ENCODE data around the gene SNRNP200.
"Not testable (repeated sequence)": the region's sequence is repeated elsewhere in the genome, so short reads cannot be mapped to it uniquely, and the experiment has no call there.

SNRNP200 gene

GRCh38 chr2:96274355-96275056 is 30.8 kb downstream of the SNRNP200 start:
- no peak for DNase-seq (ENCODE audit: low spot score)

GRCh38 chr2:96273763-96274162 is 31.6 kb downstream of the SNRNP200 start:
- no peak for DNase-seq (ENCODE audit: low spot score)

- DNase-seq (ENCODE audit: low spot score) = no peak
Observed at GRCh38 chr2:96271995-96272394, 33.4 kb downstream of the SNRNP200 start.

GRCh38 chr2:96267159-96267971 is 38.0 kb downstream of the SNRNP200 start:
- DNase-seq (ENCODE audit: low spot score) = peak; percentile 27

- peak; percentile 98 for DNase-seq (ENCODE audit: low spot score)
Observed at GRCh38 chr2:96265840-96266679, 39.3 kb downstream of the SNRNP200 start, which contains the start of the genes CIAO1 and TMEM127. Gene CIAO1 (plus strand): TSS chr2:96266225. CDS start chr2:96266351, 126 bp downstream. Gene TMEM127 (minus strand): TSS chr2:96265997. CDS start chr2:96265381, 616 bp downstream.

- DNase-seq (ENCODE audit: low spot score) = peak; percentile 13
Observed at GRCh38 chr2:96265349-96265839, 40.0 kb downstream of the SNRNP200 start.

GRCh38 chr2:96264656-96265348 is 40.5 kb downstream of the SNRNP200 start:
- no peak for DNase-seq (ENCODE audit: low spot score)

- DNase-seq (ENCODE audit: low spot score) = no peak
Observed at GRCh38 chr2:96264086-96264485, 41.3 kb downstream of the SNRNP200 start.

- DNase-seq (ENCODE audit: low spot score) = no peak
Observed at GRCh38 chr2:96262306-96262705, 43.0 kb downstream of the SNRNP200 start.

GRCh38 chr2:96261328-96262003 is 43.9 kb downstream of the SNRNP200 start:
- no peak for DNase-seq (ENCODE audit: low spot score)

- peak; percentile 10 for DNase-seq (ENCODE audit: low spot score)
Observed at GRCh38 chr2:96260387-96261260, 44.7 kb downstream of the SNRNP200 start.

- DNase-seq (ENCODE audit: low spot score) = no peak
Observed at GRCh38 chr2:96259497-96259921, 45.8 kb downstream of the SNRNP200 start.

- DNase-seq (ENCODE audit: low spot score) = no peak
Observed at GRCh38 chr2:96258166-96259022, 47.0 kb downstream of the SNRNP200 start.

GRCh38 chr2:96257744-96258143 is 47.6 kb downstream of the SNRNP200 start:
- not testable (repeated sequence) for DNase-seq (ENCODE audit: low spot score)

GRCh38 chr2:96256611-96257113 is 48.7 kb downstream of the SNRNP200 start:
- DNase-seq (ENCODE audit: low spot score) = no peak

GRCh38 chr2:96254571-96254970 is 50.8 kb downstream of the SNRNP200 start:
- DNase-seq (ENCODE audit: low spot score) = no peak

- DNase-seq (ENCODE audit: low spot score) = no peak
Observed at GRCh38 chr2:96253006-96253405, 52.3 kb downstream of the SNRNP200 start.

- DNase-seq (ENCODE audit: low spot score) = no peak
Observed at GRCh38 chr2:96252526-96252925, 52.8 kb downstream of the SNRNP200 start.
